ENCODE results near the gene TENM3.

Gene TENM3

GRCh38 chr4:182758273-182758672, 515.1 kb downstream of the TENM3 start:
- 65 to 85% methylated on average over 4 to 5 of the region's 12 CpGs for WGBS, 2 experiments (ENCODE audit: insufficient coverage in 2 of 2)
- H3K4me3 ChIP-seq (ENCODE audit: extremely low read depth, insufficient read depth, low read length, poor library complexity, severe bottlenecking) = no peak overlapping the region

GRCh38 chr4:182760551-182761043, 517.4 kb downstream of the TENM3 start:
- Histone ChIP-seq H3K27ac (ENCODE audit: low read depth, low read length, severe bottlenecking) (no peak overlapping the region), H3K4me1 (ENCODE audit: control insufficient read depth, insufficient read depth, low read length, poor library complexity, severe bottlenecking) (no peaks in the 10 kb centered on the region), H3K9me3 (ENCODE audit: control insufficient read depth, low read length) (no peaks in the 10 kb centered on the region), H3K4me3 (ENCODE audit: extremely low read depth, insufficient read depth, low read length, poor library complexity, severe bottlenecking) (no peak overlapping the region), H3K36me3 (ENCODE audit: control insufficient read depth, insufficient read depth, low read length) (peaks cover 29% of the 10 kb centered on the region)
- WGBS, 2 experiments (ENCODE audit: insufficient coverage in 2 of 2) = 93 to 100% methylated on average over 2 of the region's 6 CpGs

More at GRCh38 chr4:182758273-182758672, 515.1 kb downstream of the TENM3 start:
- no peaks in the 10 kb centered on the region for H3K9me3 ChIP-seq (ENCODE audit: control insufficient read depth, low read length)
- no peaks in the 10 kb centered on the region for H3K4me1 ChIP-seq (ENCODE audit: control insufficient read depth, insufficient read depth, low read length, poor library complexity, severe bottlenecking)
- peaks cover 50% of the 10 kb centered on the region for H3K36me3 ChIP-seq (ENCODE audit: control insufficient read depth, insufficient read depth, low read length)
- no peak overlapping the region for H3K27ac ChIP-seq (ENCODE audit: low read depth, low read length, severe bottlenecking)

- Histone ChIP-seq H3K36me3 (ENCODE audit: control insufficient read depth, insufficient read depth, low read length) (peaks cover 19% of the 10 kb centered on the region), H3K27ac (ENCODE audit: low read depth, low read length, severe bottlenecking) (no peak overlapping the region), H3K4me1 (ENCODE audit: control insufficient read depth, insufficient read depth, low read length, poor library complexity, severe bottlenecking) (peaks cover 6% of the 10 kb centered on the region), H3K9me3 (ENCODE audit: control insufficient read depth, low read length) (no peaks in the 10 kb centered on the region), H3K4me3 (ENCODE audit: extremely low read depth, insufficient read depth, low read length, poor library complexity, severe bottlenecking) (no peak overlapping the region)
- 88 to 92% methylated on average over 3 of the region's 4 CpGs for WGBS, 2 experiments (ENCODE audit: insufficient coverage in 2 of 2)
Measured at GRCh38 chr4:182764137-182764536, 520.9 kb downstream of the TENM3 start.

GRCh38 chr4:182764642-182765041, 521.4 kb downstream of the TENM3 start:
- Histone ChIP-seq H3K4me1 (ENCODE audit: control insufficient read depth, insufficient read depth, low read length, poor library complexity, severe bottlenecking) (peaks cover 6% of the 10 kb centered on the region), H3K4me3 (ENCODE audit: extremely low read depth, insufficient read depth, low read length, poor library complexity, severe bottlenecking) (no peak overlapping the region), H3K9me3 (ENCODE audit: control insufficient read depth, low read length) (no peaks in the 10 kb centered on the region), H3K27ac (ENCODE audit: low read depth, low read length, severe bottlenecking) (no peak overlapping the region), H3K36me3 (ENCODE audit: control insufficient read depth, insufficient read depth, low read length) (peaks cover 19% of the 10 kb centered on the region)
- WGBS, 2 experiments (ENCODE audit: insufficient coverage in 2 of 2) = 95 to 98% methylated on average over 8 of the region's 8 CpGs

- Histone ChIP-seq H3K4me1 (ENCODE audit: control insufficient read depth, insufficient read depth, low read length, poor library complexity, severe bottlenecking) (peaks cover 11% of the 10 kb centered on the region), H3K4me3 (ENCODE audit: extremely low read depth, insufficient read depth, low read length, poor library complexity, severe bottlenecking) (no peak overlapping the region), H3K27ac (ENCODE audit: low read depth, low read length, severe bottlenecking) (peak overlapping the region; percentile 36), H3K36me3 (ENCODE audit: control insufficient read depth, insufficient read depth, low read length) (peaks cover 9% of the 10 kb centered on the region), H3K9me3 (ENCODE audit: control insufficient read depth, low read length) (no peaks in the 10 kb centered on the region)
- WGBS, 2 experiments (ENCODE audit: insufficient coverage in 2 of 2) = 75 to 86% methylated on average over 4 to 5 of the region's 7 CpGs
Measured at GRCh38 chr4:182765987-182766856, 523.0 kb downstream of the TENM3 start.

GRCh38 chr4:182766857-182767250, 523.7 kb downstream of the TENM3 start:
- Histone ChIP-seq H3K4me3 (ENCODE audit: extremely low read depth, insufficient read depth, low read length, poor library complexity, severe bottlenecking) (no peak overlapping the region), H3K9me3 (ENCODE audit: control insufficient read depth, low read length) (no peaks in the 10 kb centered on the region), H3K27ac (ENCODE audit: low read depth, low read length, severe bottlenecking) (peak overlapping the region; percentile 36), H3K4me1 (ENCODE audit: control insufficient read depth, insufficient read depth, low read length, poor library complexity, severe bottlenecking) (peaks cover 13% of the 10 kb centered on the region), H3K36me3 (ENCODE audit: control insufficient read depth, insufficient read depth, low read length) (peaks cover 9% of the 10 kb centered on the region)
- WGBS, 2 experiments (ENCODE audit: insufficient coverage in 2 of 2) = 92 to 100% methylated on average over 1 to 2 of the region's 5 CpGs

GRCh38 chr4:182768838-182769237, 525.6 kb downstream of the TENM3 start:
- Histone ChIP-seq H3K4me1 (ENCODE audit: control insufficient read depth, insufficient read depth, low read length, poor library complexity, severe bottlenecking) (peaks cover 13% of the 10 kb centered on the region), H3K27ac (ENCODE audit: low read depth, low read length, severe bottlenecking) (peak overlapping the region; percentile 30), H3K36me3 (ENCODE audit: control insufficient read depth, insufficient read depth, low read length) (peaks cover 18% of the 10 kb centered on the region), H3K4me3 (ENCODE audit: extremely low read depth, insufficient read depth, low read length, poor library complexity, severe bottlenecking) (no peak overlapping the region), H3K9me3 (ENCODE audit: control insufficient read depth, low read length) (no peaks in the 10 kb centered on the region)
- WGBS, 2 experiments (ENCODE audit: insufficient coverage in 2 of 2) = 64 to 71% methylated on average over 3 of the region's 4 CpGs

- Histone ChIP-seq H3K36me3 (ENCODE audit: control insufficient read depth, insufficient read depth, low read length) (peaks cover 31% of the 10 kb centered on the region), H3K4me1 (ENCODE audit: control insufficient read depth, insufficient read depth, low read length, poor library complexity, severe bottlenecking) (peaks cover 13% of the 10 kb centered on the region), H3K9me3 (ENCODE audit: control insufficient read depth, low read length) (no peaks in the 10 kb centered on the region), H3K27ac (ENCODE audit: low read depth, low read length, severe bottlenecking) (peak overlapping the region; percentile 36), H3K4me3 (ENCODE audit: extremely low read depth, insufficient read depth, low read length, poor library complexity, severe bottlenecking) (no peak overlapping the region)
- WGBS, 2 experiments (ENCODE audit: insufficient coverage in 2 of 2) = 71 to 85% methylated on average over 7 to 11 of the region's 14 CpGs
Measured at GRCh38 chr4:182770259-182770995, 527.2 kb downstream of the TENM3 start.

- H3K9me3 ChIP-seq (ENCODE audit: control insufficient read depth, low read length) = no peaks in the 10 kb centered on the region
- no peak overlapping the region for H3K4me3 ChIP-seq (ENCODE audit: extremely low read depth, insufficient read depth, low read length, poor library complexity, severe bottlenecking)
- 33% methylated on average over 1 of the region's 5 CpGs for WGBS, 2 experiments (ENCODE audit: insufficient coverage in 2 of 2)
- peak overlapping the region; percentile 36 for H3K27ac ChIP-seq (ENCODE audit: low read depth, low read length, severe bottlenecking)
- H3K4me1 ChIP-seq (ENCODE audit: control insufficient read depth, insufficient read depth, low read length, poor library complexity, severe bottlenecking) = peaks cover 10% of the 10 kb centered on the region
- H3K36me3 ChIP-seq (ENCODE audit: control insufficient read depth, insufficient read depth, low read length) = peaks cover 35% of the 10 kb centered on the region
Measured at GRCh38 chr4:182770996-182771514, 527.9 kb downstream of the TENM3 start.

GRCh38 chr4:182775075-182775474, 531.9 kb downstream of the TENM3 start:
- peaks cover 7% of the 10 kb centered on the region for H3K4me1 ChIP-seq (ENCODE audit: control insufficient read depth, insufficient read depth, low read length, poor library complexity, severe bottlenecking)
- peaks cover 53% of the 10 kb centered on the region for H3K36me3 ChIP-seq (ENCODE audit: control insufficient read depth, insufficient read depth, low read length)
- WGBS, 2 experiments (ENCODE audit: insufficient coverage in 2 of 2) = 93% methylated on average over 6 of the region's 8 CpGs
- no peaks in the 10 kb centered on the region for H3K9me3 ChIP-seq (ENCODE audit: control insufficient read depth, low read length)
- no peak overlapping the region for H3K27ac ChIP-seq (ENCODE audit: low read depth, low read length, severe bottlenecking)
- no peak overlapping the region for H3K4me3 ChIP-seq (ENCODE audit: extremely low read depth, insufficient read depth, low read length, poor library complexity, severe bottlenecking)

All from mesodermal cell (in vitro differentiated cells).